ENCODE results near the gene ANKRA2.

- TF ChIP-seq E2F8 (IDR thresholded peaks at IDR 0.05; ENCODE audit: low read depth, partially characterized antibody) (no peak), TBL1XR1 (IDR thresholded peaks at IDR 0.05; ENCODE audit: low read depth, low read length) (no peak)
These were observed 25.2 kb downstream of the ANKRA2 start for GRCh38 chr5:73540192-73540591.
